H9 (cell line): ENCODE measurements around the gene PARP1. TPM values are rescaled to one million over a fixed set of nuclear protein-coding genes. Genes with fewer than 3 reads are reported as not detected.

ENCODE experiments used
- DNase-seq: peaks from one replicate; pipeline ENCODE4 v3.0.0-alpha.2; 2017
- H2AFZ ChIP-seq: one replicate; pipeline ENCODE4 v1.6.1; 2013; ENCODE audit warnings: mild to moderate bottlenecking, low read length, control low read depth, moderate library complexity
- H2AK5ac ChIP-seq: 2 replicates; pipeline ENCODE4 v1.6.1; 2013; ENCODE audit warnings: low read length, control low read depth, mixed read lengths; ENCODE audit not compliant: insufficient read length
- H2BK120ac ChIP-seq: one replicate; pipeline ENCODE4 v1.6.1; 2013; ENCODE audit warnings: low read depth, mild to moderate bottlenecking, low read length, control low read depth, inconsistent platforms; ENCODE audit not compliant: poor library complexity, severe bottlenecking
- H2BK12ac ChIP-seq: 2 replicates; pipeline ENCODE4 v1.6.1; 2013; ENCODE audit warnings: low read length, control low read depth, mixed read lengths, low read depth; ENCODE audit not compliant: insufficient read length
- H2BK15ac ChIP-seq: 2 replicates; pipeline ENCODE4 v1.6.1; 2013; ENCODE audit warnings: low read depth, low read length, control low read depth
- H2BK20ac ChIP-seq: one replicate; pipeline ENCODE4 v1.6.1; 2013; ENCODE audit warnings: low read depth, mild to moderate bottlenecking, low read length, control low read depth, inconsistent platforms; ENCODE audit not compliant: poor library complexity, severe bottlenecking
- H2BK5ac ChIP-seq: 2 replicates; pipeline ENCODE4 v1.6.1; 2013; ENCODE audit warnings: low read length, control low read depth, mixed read lengths; ENCODE audit not compliant: insufficient read length
- H3K14ac ChIP-seq: 2 replicates; pipeline ENCODE4 v1.6.1; 2013; ENCODE audit warnings: low read length, control low read depth; ENCODE audit not compliant: insufficient read depth
- H3K18ac ChIP-seq: 2 replicates; pipeline ENCODE4 v1.6.1; 2013; ENCODE audit warnings: low read depth, mild to moderate bottlenecking, mixed read lengths, low read length, control low read depth; ENCODE audit not compliant: insufficient read length
- H3K23ac ChIP-seq: 2 replicates; pipeline ENCODE4 v1.6.1; 2013; ENCODE audit warnings: low read length, control low read depth, mixed read lengths, low read depth; ENCODE audit not compliant: insufficient read length
- H3K23me2 ChIP-seq: 2 replicates; pipeline ENCODE4 v1.6.1; 2013; ENCODE audit warnings: low read depth, mild to moderate bottlenecking, mixed read lengths, low read length, control low read depth; ENCODE audit not compliant: insufficient read length, poor library complexity, severe bottlenecking
- H3K27ac ChIP-seq: 2 replicates; pipeline ENCODE4 v1.5.1; 2013; ENCODE audit warnings: low read length, control low read depth, mixed read lengths, low read depth; ENCODE audit not compliant: insufficient read length
- H3K27me3 ChIP-seq: 2 replicates; pipeline ENCODE4 v1.6.1; 2013; ENCODE audit warnings: low read length, control low read depth, inconsistent platforms; ENCODE audit not compliant: insufficient read depth
- H3K4ac ChIP-seq: 2 replicates; pipeline ENCODE4 v1.6.1; 2013; ENCODE audit warnings: low read depth, mild to moderate bottlenecking, control low read depth, inconsistent platforms, low read length, moderate library complexity
- H3K4me1 ChIP-seq: 2 replicates; pipeline ENCODE4 v1.6.1; 2013; ENCODE audit warnings: low read length, control low read depth, inconsistent platforms; ENCODE audit not compliant: insufficient read depth
- H3K4me2 ChIP-seq: 2 replicates; pipeline ENCODE4 v1.6.1; 2013; ENCODE audit warnings: low read length, control low read depth, mixed read lengths; ENCODE audit not compliant: insufficient read length, insufficient read depth
- H3K56ac ChIP-seq: 2 replicates; pipeline ENCODE4 v1.6.1; 2013; ENCODE audit warnings: low read depth, mild to moderate bottlenecking, mixed read lengths, low read length, control low read depth; ENCODE audit not compliant: insufficient read length
- H3K79me1 ChIP-seq: 2 replicates; pipeline ENCODE4 v1.6.1; 2013; ENCODE audit warnings: low read depth, mild to moderate bottlenecking, moderate library complexity, low read length, control low read depth, inconsistent platforms; ENCODE audit not compliant: insufficient read depth, poor library complexity, severe bottlenecking
- H3K79me2 ChIP-seq: 2 replicates; pipeline ENCODE4 v1.6.1; 2013; ENCODE audit warnings: low read length, control low read depth, inconsistent platforms; ENCODE audit not compliant: insufficient read depth
- H3K9ac ChIP-seq: 2 replicates; pipeline ENCODE4 v1.6.1; 2013; ENCODE audit warnings: low read length, control low read depth, mixed read lengths; ENCODE audit not compliant: insufficient read length; ENCODE audit errors: extremely low read depth
- H3K9me3 ChIP-seq: one replicate; pipeline ENCODE4 v1.6.1; 2013; ENCODE audit warnings: low read depth, low read length, inconsistent platforms; ENCODE audit not compliant: control insufficient read depth
- H3T11ph ChIP-seq: one replicate; pipeline ENCODE4 v1.6.1; 2013; ENCODE audit warnings: mild to moderate bottlenecking, low read length, control low read depth, inconsistent platforms
- H4K20me1 ChIP-seq: one replicate; pipeline ENCODE4 v1.6.1; 2013; ENCODE audit not compliant: control insufficient read depth, insufficient read length, insufficient read depth
- H4K5ac ChIP-seq: 2 replicates; pipeline ENCODE4 v1.6.1; 2013; ENCODE audit warnings: low read depth, mild to moderate bottlenecking, mixed read lengths, low read length, control low read depth; ENCODE audit not compliant: insufficient read length
- H4K8ac ChIP-seq: replicated peaks from 2 replicates; pipeline ENCODE4 v1.6.1; 2013; ENCODE audit warnings: low read length, control low read depth, mixed read lengths, low read depth; ENCODE audit not compliant: insufficient read length
- H4K91ac ChIP-seq: 2 replicates; pipeline ENCODE4 v1.6.1; 2013; ENCODE audit warnings: low read depth, mild to moderate bottlenecking, moderate library complexity, mixed read lengths, low read length, control low read depth; ENCODE audit not compliant: insufficient read length
- H3K27ac Mint-ChIP-seq, 3 experiments: 2 replicates in 2 of 3; 3 replicates in 1 of 3; pipeline ENCODE4 v1.8.0; 2020 to 2021; ENCODE audit warnings: mixed read lengths in 3 of 3, mild to moderate bottlenecking in 1 of 3, moderate library complexity in 1 of 3
- H3K27me3 Mint-ChIP-seq: 2 replicates; pipeline ENCODE4 v1.8.0; 2021; ENCODE audit warnings: low read depth, mild to moderate bottlenecking, moderate library complexity, mixed read lengths
- H3K36me3 Mint-ChIP-seq, 3 experiments: 2 replicates in 2 of 3; 3 replicates in 1 of 3; pipeline ENCODE4 v1.8.0; 2020 to 2021; ENCODE audit warnings: low read depth in 3 of 3, mixed read lengths in 3 of 3; ENCODE audit not compliant: insufficient read depth in 1 of 3
- H3K4me1 Mint-ChIP-seq, 2 experiments: 2 replicates each; pipeline ENCODE4 v1.8.0; 2020; ENCODE audit warnings: mixed read lengths in 2 of 2
- H3K4me3 Mint-ChIP-seq, 2 experiments: 2 replicates in 1 of 2; 3 replicates in 1 of 2; pipeline ENCODE4 v1.8.0; 2020 to 2021; ENCODE audit warnings: mild to moderate bottlenecking in 2 of 2, mixed read lengths in 2 of 2, moderate library complexity in 1 of 2
- H3K9me3 Mint-ChIP-seq, 2 experiments: 2 replicates in 1 of 2; 3 replicates in 1 of 2; pipeline ENCODE4 v1.8.0; 2020; ENCODE audit warnings: mild to moderate bottlenecking in 2 of 2, mixed read lengths in 2 of 2, moderate library complexity in 1 of 2
- WGBS: extraction: QIAGEN DNeasy Blood & Tissue Kit; methylation state at CpG from one replicate; pipeline ENCODE4 v1.1.7; 2013; ENCODE audit warnings: missing lambda C conversion rate, low lambda C conversion rate, mixed read lengths; ENCODE audit not compliant: insufficient read length; ENCODE audit errors: extremely low coverage; 5-methylcytosine and 5-hydroxymethylcytosine counted together
- total RNA-seq: library from RNA; stranded (reverse); gene quantifications from 2 replicates; pipeline ENCODE4 v1.2.1, GENCODE V29; 2021
- TF ChIP-seq, protein P1 (sequence below): fragments of 200-600 bp; sonication (generic); conservative IDR thresholded peaks from 3 replicates; pipeline ENCODE4 v1.8.0; 2021; ENCODE audit warnings: antibody characterized with exemption, mild to moderate bottlenecking

PARP1 gene
- total RNA-seq, 1 experiment from 2014 or later: 337 TPM

DNA sequence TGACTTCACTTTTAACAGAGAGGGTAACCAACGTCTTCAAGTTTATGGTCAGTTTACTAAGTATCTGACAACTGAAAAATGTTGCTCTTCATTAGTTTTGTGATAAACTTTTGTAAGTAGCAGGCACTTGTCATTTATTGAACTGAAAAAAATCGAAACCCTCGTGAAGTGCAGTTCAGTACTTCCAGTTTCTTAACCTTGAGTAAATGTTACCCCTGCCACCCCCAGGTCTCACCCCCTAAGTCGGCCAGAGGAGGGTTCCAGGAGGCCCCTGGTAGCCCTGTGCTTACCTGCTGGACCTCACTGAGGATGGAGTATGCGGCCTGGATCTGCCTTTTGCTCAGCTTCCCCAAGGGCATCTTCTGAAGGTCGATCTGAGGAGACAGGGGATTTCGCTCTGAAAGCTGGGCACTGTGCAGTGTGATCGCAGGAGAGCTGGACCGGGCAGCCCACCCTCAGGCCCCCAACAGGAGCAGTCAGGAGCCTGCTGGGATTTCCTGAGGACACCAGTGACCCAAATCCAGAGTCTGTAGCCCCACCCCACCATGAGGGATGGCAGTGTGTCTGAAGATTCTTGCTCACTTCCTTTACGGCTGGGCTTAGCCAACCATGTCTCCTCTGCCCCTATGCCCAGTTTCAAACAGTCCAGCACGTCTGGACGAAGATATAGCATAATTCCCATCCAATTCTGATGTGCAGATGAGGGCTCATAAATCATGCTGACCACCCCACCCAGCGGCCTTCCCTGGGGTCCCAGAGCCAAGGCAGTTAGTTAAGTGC, 37.6 kb downstream of the PARP1 start:
- no peaks in the 10 kb centered on the region for H3K79me2 ChIP-seq
- H3K4ac ChIP-seq: no peak overlapping the region
- no peak overlapping the region for H3K4me2 ChIP-seq
- H3K27ac ChIP-seq: no peak overlapping the region
- Mint-ChIP-seq H3K9me3 (no peaks in the 10 kb centered on the region), H3K36me3 (peaks cover 64 to 99% (median 95%) of the 10 kb centered on the region in 3 experiments), H3K27ac (peak overlapping the region in 1 of 3 experiments; percentile 34; a peak in 1 of 7 replicates), H3K4me3 (no peak overlapping the region), H3K4me1 (no peaks in the 10 kb centered on the region), H3K27me3 (no peaks in the 10 kb centered on the region)
- no peak overlapping the region for H3K9ac ChIP-seq
- H4K91ac ChIP-seq: no peak overlapping the region
- H2AK5ac ChIP-seq: no peak overlapping the region
- no peak overlapping the region for H3K23ac ChIP-seq
- H3K23me2 ChIP-seq: no peaks in the 10 kb centered on the region
- no peak overlapping the region for H4K8ac ChIP-seq
- H2BK5ac ChIP-seq: no peak overlapping the region
- no peak overlapping the region for H3K18ac ChIP-seq
- no peaks in the 10 kb centered on the region for H3K4me1 ChIP-seq
- no peak overlapping the region for H3K56ac ChIP-seq
- H2BK120ac ChIP-seq: no peak overlapping the region
- WGBS: no CpG with 5 or more reads among the region's 13 CpGs
- no peak overlapping the region for H2BK15ac ChIP-seq
- no peak for DNase-seq
- H4K5ac ChIP-seq: no peak overlapping the region
- no peak overlapping the region for H2BK12ac ChIP-seq
- TF ChIP-seq, protein P1, sequence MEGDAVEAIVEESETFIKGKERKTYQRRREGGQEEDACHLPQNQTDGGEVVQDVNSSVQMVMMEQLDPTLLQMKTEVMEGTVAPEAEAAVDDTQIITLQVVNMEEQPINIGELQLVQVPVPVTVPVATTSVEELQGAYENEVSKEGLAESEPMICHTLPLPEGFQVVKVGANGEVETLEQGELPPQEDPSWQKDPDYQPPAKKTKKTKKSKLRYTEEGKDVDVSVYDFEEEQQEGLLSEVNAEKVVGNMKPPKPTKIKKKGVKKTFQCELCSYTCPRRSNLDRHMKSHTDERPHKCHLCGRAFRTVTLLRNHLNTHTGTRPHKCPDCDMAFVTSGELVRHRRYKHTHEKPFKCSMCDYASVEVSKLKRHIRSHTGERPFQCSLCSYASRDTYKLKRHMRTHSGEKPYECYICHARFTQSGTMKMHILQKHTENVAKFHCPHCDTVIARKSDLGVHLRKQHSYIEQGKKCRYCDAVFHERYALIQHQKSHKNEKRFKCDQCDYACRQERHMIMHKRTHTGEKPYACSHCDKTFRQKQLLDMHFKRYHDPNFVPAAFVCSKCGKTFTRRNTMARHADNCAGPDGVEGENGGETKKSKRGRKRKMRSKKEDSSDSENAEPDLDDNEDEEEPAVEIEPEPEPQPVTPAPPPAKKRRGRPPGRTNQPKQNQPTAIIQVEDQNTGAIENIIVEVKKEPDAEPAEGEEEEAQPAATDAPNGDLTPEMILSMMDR: no peak
- H3K27me3 ChIP-seq: no peaks in the 10 kb centered on the region
- no peak overlapping the region for H3K14ac ChIP-seq
- no peak overlapping the region for H3T11ph ChIP-seq
- no peak overlapping the region for H2AFZ ChIP-seq
- no peaks in the 10 kb centered on the region for H3K9me3 ChIP-seq
- no peaks in the 10 kb centered on the region for H4K20me1 ChIP-seq
- no peak overlapping the region for H2BK20ac ChIP-seq
- peaks cover 2% of the 10 kb centered on the region for H3K79me1 ChIP-seq
